ENCODE measurements around the gene GPC5. TPM values are rescaled to one million over a fixed set of nuclear protein-coding genes. Genes with fewer than 3 reads are reported as not detected.
A peak's percentile ranks its signal among the peaks of the same experiment; 100 is the strongest.
"Not testable (repeated sequence)": the region's sequence is repeated elsewhere in the genome, so short reads cannot be mapped to it uniquely, and the experiment has no call there.

GPC5 gene
- total and polyA plus RNA-seq, 9 of the 15 experiments (the other 6 are each of a cell fraction or from before 2014, with no cell fraction given), result 0.18 to 0.27 TPM; not detected in 7

DNA sequence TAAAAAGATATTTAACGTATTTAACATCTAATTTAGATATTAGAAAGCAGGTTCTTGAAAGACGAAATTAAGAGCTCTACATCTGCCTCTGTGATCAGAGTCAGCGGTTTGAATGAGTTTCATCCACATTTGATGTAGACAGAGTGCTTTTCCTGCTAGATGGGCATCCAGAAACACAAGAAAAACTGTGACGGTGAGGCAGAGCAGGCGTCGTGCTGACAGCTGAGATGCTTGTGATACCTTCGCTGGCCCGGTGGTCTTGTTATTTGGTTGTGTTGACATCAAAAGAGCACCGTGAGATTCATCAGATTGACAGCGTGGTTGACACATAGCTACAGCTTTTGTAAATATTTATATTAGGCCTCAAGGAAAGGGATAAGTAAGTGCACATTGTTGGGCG is 399.1 kb downstream of the GPC5 start (continued):
- TF ChIP-seq, protein P1, sequence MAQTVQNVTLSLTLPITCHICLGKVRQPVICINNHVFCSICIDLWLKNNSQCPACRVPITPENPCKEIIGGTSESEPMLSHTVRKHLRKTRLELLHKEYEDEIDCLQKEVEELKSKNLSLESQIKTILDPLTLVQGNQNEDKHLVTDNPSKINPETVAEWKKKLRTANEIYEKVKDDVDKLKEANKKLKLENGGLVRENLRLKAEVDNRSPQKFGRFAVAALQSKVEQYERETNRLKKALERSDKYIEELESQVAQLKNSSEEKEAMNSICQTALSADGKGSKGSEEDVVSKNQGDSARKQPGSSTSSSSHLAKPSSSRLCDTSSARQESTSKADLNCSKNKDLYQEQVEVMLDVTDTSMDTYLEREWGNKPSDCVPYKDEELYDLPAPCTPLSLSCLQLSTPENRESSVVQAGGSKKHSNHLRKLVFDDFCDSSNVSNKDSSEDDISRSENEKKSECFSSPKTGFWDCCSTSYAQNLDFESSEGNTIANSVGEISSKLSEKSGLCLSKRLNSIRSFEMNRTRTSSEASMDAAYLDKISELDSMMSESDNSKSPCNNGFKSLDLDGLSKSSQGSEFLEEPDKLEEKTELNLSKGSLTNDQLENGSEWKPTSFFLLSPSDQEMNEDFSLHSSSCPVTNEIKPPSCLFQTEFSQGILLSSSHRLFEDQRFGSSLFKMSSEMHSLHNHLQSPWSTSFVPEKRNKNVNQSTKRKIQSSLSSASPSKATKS (CRISPR knock-in tag; IDR thresholded peaks at IDR 0.05), result no peak

DNA sequence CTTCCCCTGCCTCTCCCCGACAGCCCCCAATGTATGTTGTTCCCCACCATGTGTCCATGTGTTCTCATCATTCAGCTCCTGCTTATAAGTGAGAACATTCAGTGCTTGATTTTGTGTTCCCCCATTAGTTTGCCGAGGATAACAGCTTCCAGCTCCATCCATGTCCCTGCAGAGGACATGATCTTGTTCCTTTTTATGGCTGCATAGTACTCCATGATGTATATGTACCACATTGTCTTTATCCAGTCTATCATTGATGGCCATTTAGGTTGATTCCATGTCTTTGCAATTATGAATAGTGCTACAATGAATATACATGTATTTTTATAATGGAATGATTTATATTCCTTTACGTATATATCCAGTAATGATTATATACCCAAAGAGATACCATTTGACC is 399.9 kb downstream of the GPC5 start:
- intact Hi-C loops (cut with micrococcal nuclease), result not testable (repeated sequence)

More for the DNA sequence above, 399.9 kb downstream of the GPC5 start:
- H2AFZ ChIP-seq (ENCODE audit: low read depth, low read length); H3K27ac ChIP-seq (ENCODE audit: extremely low read depth, low read depth, low read length); DNase-seq (ENCODE audit: extremely low read depth in 1 of 4, low spot score in 3 of 4); H3K9me3 ChIP-seq (replicated peaks; ENCODE audit: control insufficient read depth, insufficient read depth, low read depth, low read length); BruUV-seq (replicated peaks); POLR2A ChIA-PET; H4K20me1 ChIP-seq (replicated peaks; ENCODE audit: control insufficient read depth, insufficient read depth, low read length); FAIRE-seq; H3K36me3 ChIP-seq (ENCODE audit: control insufficient read depth, insufficient read depth, low read length); H3K27me3 ChIP-seq (ENCODE audit: control insufficient read depth in 2 of 2, insufficient read depth in 2 of 2, low read length in 2 of 2); H3K9me1 ChIP-seq (ENCODE audit: control insufficient read depth, insufficient read depth, low read length); H3K4me2 ChIP-seq (ENCODE audit: insufficient read depth, low read length); H3K4me1 ChIP-seq (replicated peaks in 1 of 2; ENCODE audit: control insufficient read depth in 2 of 2, insufficient read depth in 2 of 2, low read length in 2 of 2); CTCF ChIA-PET (ENCODE audit: low intra/inter-chr PET ratio); ATAC-seq; H3K9ac ChIP-seq (ENCODE audit: insufficient read depth in 1 of 2, low read depth in 2 of 2, low read length in 2 of 2); H3K79me2 ChIP-seq (ENCODE audit: control insufficient read depth, insufficient read depth, low read length); H3K4me3 ChIP-seq; in situ Hi-C loops (cut with MboI): not testable (repeated sequence)
- peak; percentile 71 for TF ChIP-seq ZNF146 (CRISPR knock-in tag; IDR thresholded peaks at IDR 0.05; ENCODE audit: unreplicated experiment)
- WGBS (ENCODE audit: insufficient coverage, low coverage, missing lambda C conversion rate), result 1% methylated on average over 3 of the region's 3 CpGs
